Activated CD8-positive, alpha-beta memory T cell treated with anti-CD3 and anti-CD28 coated beads for 48 hours (primary cell): Measurements from ENCODE around the gene HIPK2.

Experiments used
- DNase-seq, 3 experiments: peaks; one replicate each; pipeline ENCODE4 v3.0.0-alpha.2; 2020; ENCODE audit warnings: low read depth in 2 of 3, low spot score in 2 of 3

HIPK2 gene

GRCh38 chr7:139718141-139718540, 59.7 kb downstream of the HIPK2 start:
- no peak for DNase-seq

DNA sequence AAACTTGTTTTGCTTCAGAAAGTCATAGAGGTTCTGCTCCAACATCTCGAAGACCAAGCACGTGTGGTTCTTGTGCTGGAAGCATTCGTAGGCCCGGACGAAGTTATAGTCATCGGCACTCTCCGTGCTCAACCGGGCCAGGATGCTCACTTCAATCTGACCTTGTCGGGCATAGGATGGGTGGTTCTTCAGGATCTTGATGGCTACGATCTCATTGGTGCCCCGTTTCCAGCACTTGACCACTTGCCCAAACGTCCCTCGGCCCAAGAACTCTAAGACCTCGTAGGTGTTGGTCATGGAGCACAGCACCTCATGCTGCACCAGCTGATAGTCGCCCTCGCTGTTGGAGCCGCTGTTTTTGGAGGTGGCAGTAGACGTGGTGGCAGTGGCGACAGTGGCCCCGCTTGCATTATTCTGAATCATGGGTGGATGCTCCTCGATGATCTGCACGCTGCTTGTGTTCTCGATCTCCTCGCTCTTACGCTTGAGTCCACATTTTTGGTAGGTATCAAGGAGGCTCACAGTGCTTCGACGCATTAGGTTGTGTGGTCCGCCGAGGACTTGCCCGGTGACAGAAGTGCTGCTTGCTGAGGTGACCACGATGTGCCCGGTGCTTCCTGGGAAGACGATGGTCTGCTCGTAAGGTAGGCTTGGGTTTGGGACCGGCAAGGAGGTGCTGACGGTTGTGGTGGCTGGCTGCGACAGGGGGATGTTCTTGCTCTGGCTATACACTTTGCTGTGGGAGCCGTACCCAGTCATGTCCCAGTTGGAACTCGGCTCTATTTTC, 61.4 kb downstream of the HIPK2 start:
- no peak for DNase-seq

DNA sequence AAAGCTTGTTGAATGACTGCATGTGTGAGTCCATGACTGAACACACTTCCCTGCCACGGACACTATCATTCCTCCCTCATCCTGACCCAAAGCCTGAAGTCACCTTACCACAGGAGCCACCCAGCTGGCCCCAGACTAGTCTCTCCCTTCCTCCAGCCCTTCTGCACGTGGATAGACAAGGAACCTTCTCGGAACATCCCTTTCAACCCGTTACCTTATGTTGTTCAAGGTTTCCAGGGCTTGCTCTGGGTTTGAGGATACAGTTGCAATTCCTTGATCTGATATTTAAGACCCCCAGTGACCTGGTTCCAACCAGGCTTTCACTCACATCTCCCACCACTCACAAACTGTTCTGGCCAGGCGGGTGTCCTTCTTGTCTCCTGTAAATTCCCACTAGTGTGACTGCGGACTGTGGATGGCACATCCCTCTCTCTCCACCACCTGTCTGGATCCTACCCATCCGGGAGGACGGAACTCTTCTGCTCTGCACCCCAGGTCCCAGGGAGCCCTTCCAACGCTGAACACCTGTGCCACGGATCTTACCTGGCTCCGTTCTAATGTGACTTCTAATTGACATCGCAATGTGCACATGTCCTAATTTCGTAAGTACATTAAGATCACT, 62.5 kb downstream of the HIPK2 start:
- no peak for DNase-seq

- DNase-seq: no peak
These were observed 63.5 kb downstream of the HIPK2 start for GRCh38 chr7:139714163-139714901.

DNA sequence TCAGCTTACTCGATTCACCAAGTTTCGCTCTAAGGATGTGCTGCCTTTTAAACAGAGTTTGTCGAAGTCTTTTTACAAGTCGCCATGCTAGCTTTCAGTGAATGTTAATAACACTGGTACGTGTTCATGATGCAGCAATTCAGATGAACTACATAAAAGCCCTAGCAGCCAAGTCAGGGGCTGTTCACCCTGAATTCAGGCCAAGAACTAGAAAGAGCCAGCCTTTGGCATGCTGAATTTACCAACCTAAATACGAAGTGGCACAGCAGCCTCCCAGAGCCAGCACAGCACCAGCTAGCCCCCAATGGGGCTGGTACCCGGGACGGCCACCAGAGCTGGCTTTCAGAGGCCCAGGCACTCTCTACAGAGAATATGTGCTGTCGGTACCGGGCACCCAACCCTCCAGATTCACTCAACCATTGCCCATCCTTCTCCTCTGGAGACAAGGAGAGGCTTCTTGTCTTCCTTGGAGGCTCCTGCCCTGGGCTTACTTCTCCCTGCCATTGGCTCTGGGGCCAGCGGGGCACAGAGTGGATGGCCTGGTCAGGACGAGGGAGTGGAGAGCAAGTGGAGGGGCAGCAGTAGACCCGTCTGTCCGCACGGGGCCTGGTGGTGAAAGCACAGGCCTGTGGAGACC, 64.2 kb downstream of the HIPK2 start:
- DNase-seq: no peak

DNA sequence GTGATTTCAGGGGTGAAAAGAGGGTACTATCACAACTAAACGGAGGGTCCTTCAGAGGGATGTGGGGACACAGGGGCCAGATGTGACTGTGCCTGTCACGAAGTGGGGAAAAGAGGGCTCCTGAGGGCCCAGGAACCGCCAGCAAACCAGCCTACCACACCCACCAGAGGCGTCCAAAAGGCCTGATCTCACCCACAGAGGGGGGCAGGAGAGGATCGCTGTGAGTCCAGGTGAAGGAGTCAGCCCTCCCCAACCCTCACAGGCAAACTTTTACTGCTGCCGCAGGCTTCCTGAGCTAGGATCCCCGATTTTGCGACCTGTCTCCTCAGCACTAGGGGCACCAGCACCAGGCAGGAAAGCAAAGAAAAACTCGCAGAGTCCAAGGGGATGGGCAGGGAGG, 64.7 kb downstream of the HIPK2 start:
- no peak for DNase-seq

DNA sequence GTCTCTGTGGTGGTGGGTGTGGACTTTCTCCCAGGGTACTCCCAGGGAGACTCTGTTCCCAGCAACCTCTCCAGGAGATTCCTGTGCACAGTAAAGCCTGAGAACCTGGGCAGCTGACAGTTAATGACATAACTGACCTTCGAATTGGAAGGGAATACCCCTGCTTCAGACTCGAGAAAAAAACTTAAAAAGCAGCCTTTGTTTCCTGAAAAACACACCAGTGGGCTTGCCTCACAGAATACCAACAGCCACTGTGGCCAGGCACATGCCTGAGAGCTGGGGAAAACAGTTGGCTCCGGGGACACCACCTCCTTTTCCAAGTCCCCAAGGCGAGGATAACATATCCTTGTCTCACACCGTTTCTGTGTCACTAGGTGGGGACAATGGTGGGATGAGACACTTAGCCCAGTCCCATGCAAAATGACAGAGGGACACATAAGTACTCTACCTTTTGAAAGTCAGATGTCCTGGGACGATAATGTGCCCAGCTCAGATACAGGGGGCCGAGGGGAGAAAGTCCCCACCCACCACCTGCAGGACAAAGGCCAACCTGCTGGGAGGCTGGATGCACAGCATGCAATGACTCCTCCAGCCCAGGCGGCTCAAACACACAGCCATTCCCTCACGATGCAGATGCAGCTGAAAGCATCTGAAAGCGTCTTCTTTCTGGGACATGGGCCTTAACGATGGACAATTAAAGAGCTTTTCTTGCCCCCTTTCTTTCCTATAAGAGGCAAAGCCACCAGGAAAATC, 65.6 kb downstream of the HIPK2 start:
- no peak for DNase-seq

DNA sequence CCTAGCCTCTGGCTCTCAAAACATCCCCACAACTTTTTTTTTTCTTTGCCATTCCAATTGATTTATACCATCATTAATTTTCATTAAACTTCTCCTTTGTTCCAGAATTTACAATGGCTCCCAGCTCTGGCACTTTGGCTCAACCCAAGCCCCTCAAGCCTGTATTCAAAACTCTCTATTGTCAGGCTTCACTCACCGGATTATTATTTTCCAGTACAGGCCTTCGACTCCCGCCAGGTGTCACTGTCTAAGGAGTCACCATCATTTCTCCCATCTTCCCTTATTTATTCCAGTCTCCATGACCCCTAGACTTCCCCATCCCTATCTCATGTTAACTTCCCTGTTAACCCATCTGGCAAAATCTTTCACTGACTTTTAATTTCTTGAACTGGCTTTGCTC, 67.8 kb downstream of the HIPK2 start:
- DNase-seq: no peak

GRCh38 chr7:139709485-139709884, 68.3 kb downstream of the HIPK2 start:
- DNase-seq: no peak

DNA sequence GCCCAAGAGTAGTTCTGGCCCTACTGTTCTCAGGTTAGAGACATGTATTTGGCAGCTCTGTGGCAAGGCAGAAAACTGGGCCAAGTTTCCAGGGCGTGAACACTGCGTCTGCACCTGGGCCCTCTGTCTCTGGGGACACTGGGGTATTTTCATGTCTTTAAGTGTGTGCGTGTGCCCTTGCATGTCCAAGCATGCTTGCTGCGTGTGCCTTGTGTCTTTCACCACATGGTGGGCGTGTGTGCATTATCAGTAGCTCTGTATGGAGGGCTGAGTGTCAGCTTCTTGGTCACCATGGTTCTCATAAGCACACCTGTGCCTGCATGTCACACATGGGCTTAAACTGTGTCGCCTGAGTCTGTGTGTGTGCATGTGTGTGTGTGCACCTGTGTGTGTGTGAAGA, 69.3 kb downstream of the HIPK2 start:
- DNase-seq: no peak

GRCh38 chr7:139706837-139707236, 71.0 kb downstream of the HIPK2 start:
- DNase-seq: no peak

DNA sequence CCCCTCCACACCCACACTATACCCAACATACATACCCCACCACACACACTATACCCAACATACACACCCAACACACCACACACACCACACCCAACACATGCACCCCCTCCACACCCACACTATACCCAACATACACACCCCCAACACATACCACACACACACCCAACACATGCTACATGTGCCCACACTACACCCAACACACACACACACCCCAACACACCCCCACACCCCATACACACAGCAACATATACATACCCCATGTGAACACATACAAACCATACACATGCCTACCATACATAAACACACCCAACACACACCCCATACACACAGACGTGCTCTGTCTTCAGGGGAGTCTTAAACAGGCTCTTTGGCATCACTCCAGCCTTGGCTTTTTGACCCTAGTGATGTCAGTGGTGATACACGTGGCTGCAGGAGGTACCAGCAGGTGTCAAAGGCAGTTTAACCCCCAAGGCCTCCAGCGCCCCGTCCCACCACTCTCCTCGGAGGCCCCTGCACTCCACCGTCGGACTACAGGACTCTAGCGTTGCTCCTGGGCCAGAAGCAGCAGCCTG, 73.4 kb downstream of the HIPK2 start:
- DNase-seq: no peak

- no peak for DNase-seq
These were observed 74.1 kb downstream of the HIPK2 start for GRCh38 chr7:139703487-139704307.

- DNase-seq: no peak
These were observed 74.8 kb downstream of the HIPK2 start for GRCh38 chr7:139702811-139703486.

GRCh38 chr7:139702313-139702731, 75.5 kb downstream of the HIPK2 start:
- DNase-seq: no peak

GRCh38 chr7:139701908-139702307, 75.9 kb downstream of the HIPK2 start:
- DNase-seq: no peak

DNA sequence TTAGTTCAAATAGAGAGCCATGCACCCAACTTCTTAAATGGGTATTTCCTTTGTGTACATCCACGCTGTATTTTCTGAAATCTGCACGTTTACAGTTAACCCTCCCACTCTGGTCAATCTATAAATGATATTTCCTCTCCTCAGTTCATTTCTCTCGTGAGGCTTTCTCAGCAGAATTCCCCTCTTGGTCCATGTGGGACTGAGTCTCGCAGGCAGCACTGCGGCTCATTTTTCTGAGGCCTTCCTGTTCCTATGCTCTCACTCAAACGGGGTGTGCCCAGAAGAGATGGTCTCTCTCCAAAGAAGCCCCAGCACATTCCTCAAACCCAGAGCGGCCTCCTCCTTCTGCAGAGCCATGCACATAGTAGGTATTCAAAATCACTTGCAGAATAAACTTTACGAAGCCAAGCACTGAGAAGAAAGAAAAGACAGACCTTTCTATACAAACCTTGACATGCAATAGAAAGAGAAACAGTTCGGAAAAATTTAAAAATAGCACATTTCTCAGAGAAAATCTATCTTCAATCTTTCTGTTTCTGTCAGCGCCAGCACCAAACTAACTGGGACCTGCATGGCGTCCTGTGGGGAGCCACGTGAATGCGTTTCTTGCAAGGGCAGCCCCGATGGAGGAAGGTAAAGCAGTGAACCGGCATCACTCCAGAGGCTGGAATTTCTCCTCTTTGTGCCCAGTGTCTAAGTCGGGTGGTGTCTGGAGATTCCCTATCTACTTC, 77.1 kb downstream of the HIPK2 start:
- DNase-seq: no peak

DNA sequence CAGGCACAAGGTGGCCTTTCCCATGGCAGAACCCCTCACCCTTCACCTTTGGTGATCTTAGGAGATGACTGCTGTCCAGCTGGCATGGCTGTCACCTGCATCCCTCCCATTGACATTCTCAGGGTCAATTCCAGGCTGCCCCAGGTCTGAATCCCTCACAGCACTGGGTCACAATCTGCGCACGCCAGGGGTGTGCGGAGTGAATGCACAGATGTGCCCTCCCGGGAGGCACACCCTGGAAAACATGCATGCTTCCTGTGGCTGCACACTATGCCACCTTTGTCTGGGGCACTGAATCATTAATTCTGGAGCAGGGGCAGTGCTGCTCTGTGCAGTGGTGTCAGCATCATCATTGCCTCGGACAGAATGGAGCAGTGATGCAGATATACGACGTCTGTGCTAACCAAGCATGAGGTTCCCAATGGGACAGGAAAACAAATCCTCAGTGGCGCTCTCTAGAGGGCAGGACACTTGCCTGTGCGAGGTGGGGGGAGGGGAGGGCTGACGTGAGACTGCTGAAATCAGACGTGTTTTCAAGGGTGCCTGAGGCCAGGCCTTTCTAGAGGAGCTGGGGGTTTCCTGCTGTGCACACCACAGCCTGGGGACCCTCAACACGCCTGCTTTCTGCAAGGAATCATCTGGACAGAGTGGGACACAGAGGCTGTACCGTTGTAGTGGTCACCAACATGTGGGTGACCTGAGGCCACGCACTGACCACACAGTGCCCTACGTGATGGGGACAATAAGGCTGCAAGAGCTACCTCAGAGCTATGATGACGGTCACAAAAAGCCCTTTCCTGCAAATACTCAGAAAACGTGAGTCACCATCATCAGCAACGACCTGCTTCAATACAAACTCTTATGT, 77.9 kb downstream of the HIPK2 start:
- no peak for DNase-seq
